Neural progenitor cell (in vitro differentiated cells): ENCODE results near the gene HTATSF1. TPM values are rescaled to one million over a fixed set of nuclear protein-coding genes. Genes with fewer than 3 reads are reported as not detected.
A peak's percentile ranks its signal among the peaks of the same experiment; 100 is the strongest.

Source experiments
- DNase-seq: peaks from one replicate; pipeline ENCODE4 v3.0.0-alpha.2; 2016; ENCODE audit warnings: low spot score
- H2AFZ ChIP-seq: fragments of 200-600 bp; sonication (generic); replicated peaks from 2 replicates; pipeline ENCODE4 v1.6.1; 2016; ENCODE audit warnings: antibody characterized with exemption
- H3F3A ChIP-seq: fragments of 200-600 bp; sonication (generic); 2 replicates; pipeline ENCODE4 v1.6.1; 2016; ENCODE audit warnings: antibody characterized with exemption, low read depth
- H3K27ac ChIP-seq: fragments of 200-600 bp; sonication (generic); 2 replicates; pipeline ENCODE4 v1.5.1; 2016; ENCODE audit warnings: mild to moderate bottlenecking
- H3K27me3 ChIP-seq: fragments of 200-600 bp; sonication (generic); 2 replicates; pipeline ENCODE4 v1.6.1; 2016; ENCODE audit warnings: mild to moderate bottlenecking, moderate library complexity
- H3K36me3 ChIP-seq: fragments of 200-600 bp; sonication (generic); 2 replicates; pipeline ENCODE4 v1.5.1; 2016
- H3K4me1 ChIP-seq: fragments of 200-600 bp; sonication (generic); 2 replicates; pipeline ENCODE4 v1.6.1; 2016; ENCODE audit warnings: mixed run types
- H3K4me2 ChIP-seq: fragments of 200-600 bp; sonication (generic); 2 replicates; pipeline ENCODE4 v1.6.1; 2016
- H3K4me3 ChIP-seq: fragments of 200-600 bp; sonication (generic); 2 replicates; pipeline ENCODE4 v1.5.1; 2016
- H3K79me2 ChIP-seq: fragments of 200-600 bp; sonication (generic); 2 replicates; pipeline ENCODE4 v1.6.1; 2016; ENCODE audit warnings: low read depth
- H3K9ac ChIP-seq: fragments of 200-600 bp; sonication (generic); 2 replicates; pipeline ENCODE4 v1.6.1; 2016
- H3K9me3 ChIP-seq: fragments of 200-600 bp; sonication (generic); 2 replicates; pipeline ENCODE4 v1.5.1; 2016; ENCODE audit warnings: low read depth
- H4K20me1 ChIP-seq: fragments of 200-600 bp; sonication (generic); 2 replicates; pipeline ENCODE4 v1.6.1; 2016; ENCODE audit warnings: low read depth
- H3K27ac Mint-ChIP-seq: 3 replicates; pipeline ENCODE4 v1.8.0; 2021; ENCODE audit warnings: mixed read lengths
- H3K27me3 Mint-ChIP-seq: 2 replicates; pipeline ENCODE4 v1.8.0; 2022; ENCODE audit warnings: low read depth, mild to moderate bottlenecking, inconsistent platforms, moderate library complexity, mixed read lengths; ENCODE audit not compliant: insufficient read depth
- H3K36me3 Mint-ChIP-seq: 3 replicates; pipeline ENCODE4 v1.8.0; 2021; ENCODE audit warnings: mixed read lengths
- H3K4me1 Mint-ChIP-seq: 3 replicates; pipeline ENCODE4 v1.8.0; 2021; ENCODE audit warnings: mixed read lengths
- H3K4me3 Mint-ChIP-seq: 3 replicates; pipeline ENCODE4 v1.8.0; 2021; ENCODE audit warnings: mild to moderate bottlenecking, moderate library complexity, mixed read lengths
- H3K9me3 Mint-ChIP-seq: 3 replicates; pipeline ENCODE4 v1.8.0; 2020; ENCODE audit warnings: mixed read lengths
- CTCF ChIP-seq: fragments of 200-600 bp; sonication (generic); IDR thresholded peaks from 2 replicates; pipeline ENCODE4 v1.5.1; 2017; ENCODE audit warnings: antibody characterized with exemption, mild to moderate bottlenecking
- EZH2 ChIP-seq: fragments of 200-600 bp; sonication (generic); IDR thresholded peaks from 2 replicates; pipeline ENCODE4 v1.6.1; 2017; ENCODE audit warnings: antibody characterized with exemption, mild to moderate bottlenecking, moderate library complexity
- EZH2phosphoT487 ChIP-seq: fragments of 200-600 bp; sonication (generic); IDR thresholded peaks from 2 replicates; pipeline ENCODE4 v1.6.1; 2017; ENCODE audit warnings: antibody characterized with exemption
- microRNA counts: library from miRNA; unstranded; fragments of <30 nt; microRNA quantifications from one replicate; lab custom pipeline; 2016
- microRNA-seq: library from miRNA; unstranded; fragments of <30 nt; microRNA quantifications from one replicate; pipeline ENCODE4, GENCODE V29; 2016
- small RNA-seq: library from RNA; depleted of rRNA; stranded (forward); fragments of <200 nt; gene quantifications from one replicate; pipeline ENCODE3, GENCODE V24; 2015
- total RNA-seq: library from RNA; depleted of rRNA; stranded (reverse); fragments of >200 nt; gene quantifications from 2 replicates; pipeline ENCODE4 v1.2.3, GENCODE V29; 2015; ENCODE audit warnings: low replicate concordance

The HTATSF1 gene
- total RNA-seq, 1 donor from 2014 or later = 111 TPM

GRCh38 chrX:136551410-136551809 lies 54.0 kb downstream of the HTATSF1 start:
- Histone ChIP-seq H3K9ac (no peak overlapping the region), H4K20me1 (no peaks in the 10 kb centered on the region), H3K36me3 (no peaks in the 10 kb centered on the region), H3K4me3 (no peak overlapping the region), H3K4me1 (no peaks in the 10 kb centered on the region), H2AFZ (no peak overlapping the region), H3K4me2 (no peak overlapping the region), H3K27me3 (no peaks in the 10 kb centered on the region), H3K27ac (no peak overlapping the region), H3K79me2 (no peaks in the 10 kb centered on the region), H3F3A (no peaks in the 10 kb centered on the region), H3K9me3 (peaks cover 3% of the 10 kb centered on the region)
- H3K36me3 Mint-ChIP-seq = no peaks in the 10 kb centered on the region
- no peak overlapping the region for H3K27ac Mint-ChIP-seq
- peaks cover 3% of the 10 kb centered on the region for H3K27me3 Mint-ChIP-seq
- no peaks in the 10 kb centered on the region for H3K4me1 Mint-ChIP-seq
- no peak for DNase-seq
- no peaks in the 10 kb centered on the region for H3K9me3 Mint-ChIP-seq
- no peak overlapping the region for H3K4me3 Mint-ChIP-seq
- TF ChIP-seq EZH2 (no peak), EZH2phosphoT487 (no peak), CTCF (no peak)

GRCh38 chrX:136555694-136556093 lies 58.3 kb downstream of the HTATSF1 start:
- Histone ChIP-seq H3K36me3 (no peaks in the 10 kb centered on the region), H3K4me2 (no peak overlapping the region), H3K4me3 (no peak overlapping the region), H3K27ac (no peak overlapping the region), H3K27me3 (no peaks in the 10 kb centered on the region), H4K20me1 (no peaks in the 10 kb centered on the region), H3K9ac (no peak overlapping the region), H3K4me1 (no peaks in the 10 kb centered on the region), H2AFZ (no peak overlapping the region), H3K9me3 (peaks cover 2% of the 10 kb centered on the region), H3K79me2 (no peaks in the 10 kb centered on the region), H3F3A (no peaks in the 10 kb centered on the region)
- DNase-seq = no peak
- no peaks in the 10 kb centered on the region for H3K27me3 Mint-ChIP-seq
- TF ChIP-seq CTCF = no peak
- TF ChIP-seq EZH2 = no peak
- TF ChIP-seq EZH2phosphoT487 = no peak
- no peak overlapping the region for H3K27ac Mint-ChIP-seq
- no peaks in the 10 kb centered on the region for H3K36me3 Mint-ChIP-seq
- H3K4me1 Mint-ChIP-seq = no peaks in the 10 kb centered on the region
- H3K9me3 Mint-ChIP-seq = no peaks in the 10 kb centered on the region
- no peak overlapping the region for H3K4me3 Mint-ChIP-seq

MicroRNAs encoded within 50 kb of the gene (microRNA counts, 767-probe panel; counts per million panel counts)
- 460 counts per million, percentile 90 among the panel's probes with 10 or more counts for microRNA hsa-miR-934 (lab: Ali Mortazavi, UCI)

Small RNA genes within 50 kb of the gene (microRNA-seq; reads per million reads assigned to microRNA genes)
- not detected for gene MIR934

Small RNA genes within 50 kb of the gene (small RNA-seq; reads per million reads assigned to genes)
- gene MIR934 = not detected

Other genes with a start within 250 kb of the HTATSF1 start
- gene MAP7D3, start 246.2 kb upstream of the HTATSF1 start, total RNA-seq = 17.0 and 27.1 TPM in 2 replicates
- not detected in 2 replicates for gene ADGRG4, start 196.6 kb upstream of the HTATSF1 start, total RNA-seq
- gene BRS3, start 9.6 kb upstream of the HTATSF1 start, total RNA-seq = not detected in 2 replicates
- not detected in 2 replicates for gene VGLL1, start 34.6 kb downstream of the HTATSF1 start, total RNA-seq
- gene CD40LG, start 150.6 kb downstream of the HTATSF1 start, total RNA-seq = not detected in 2 replicates